Osteoblast (primary cell): ENCODE data around the gene FAM20C. TPM values are rescaled to one million over a fixed set of nuclear protein-coding genes. Genes with fewer than 3 reads are reported as not detected.

Source experiments
- DNase-seq: peaks from one replicate; pipeline ENCODE4 v3.0.0; 2011; ENCODE audit warnings: low spot score, mixed read lengths; ENCODE audit not compliant: insufficient read length; ENCODE audit errors: missing footprints
- H2AFZ ChIP-seq: 2 replicates; pipeline ENCODE4 v1.6.0; 2011; ENCODE audit warnings: mild to moderate bottlenecking, low read length
- H3K27ac ChIP-seq: 2 replicates; pipeline ENCODE4 v1.5.1; 2011; ENCODE audit warnings: mild to moderate bottlenecking, low read depth, low read length, moderate library complexity
- H3K27me3 ChIP-seq: 2 replicates; pipeline ENCODE4 v1.6.0; 2012; ENCODE audit warnings: mild to moderate bottlenecking, control low read depth, inconsistent platforms, low read length, moderate library complexity; ENCODE audit not compliant: insufficient read depth
- H3K36me3 ChIP-seq: 2 replicates; pipeline ENCODE4 v1.5.1; 2011; ENCODE audit warnings: mild to moderate bottlenecking, low read length, control low read depth, moderate library complexity; ENCODE audit not compliant: insufficient read depth
- H3K4me1 ChIP-seq: 2 replicates; pipeline ENCODE4 v1.5.1; 2011; ENCODE audit warnings: mild to moderate bottlenecking, low read length, control low read depth, moderate library complexity; ENCODE audit not compliant: insufficient read depth
- H3K4me2 ChIP-seq: 2 replicates; pipeline ENCODE4 v1.6.0; 2011; ENCODE audit warnings: mild to moderate bottlenecking, low read length; ENCODE audit not compliant: insufficient read depth
- H3K4me3 ChIP-seq: fragments of 200-600 bp; sonication (generic); 3 replicates; pipeline ENCODE4 v1.5.1; 2012; ENCODE audit warnings: mild to moderate bottlenecking, low read length, inconsistent platforms; ENCODE audit not compliant: insufficient read depth
- H3K79me2 ChIP-seq: 2 replicates; pipeline ENCODE4 v1.6.0; 2012; ENCODE audit warnings: mild to moderate bottlenecking, low read length, control low read depth, inconsistent platforms; ENCODE audit not compliant: insufficient read depth
- H3K9me3 ChIP-seq: 2 replicates; pipeline ENCODE4 v1.5.1; 2011; ENCODE audit warnings: low read depth, low read length, control low read depth
- H4K20me1 ChIP-seq: 2 replicates; pipeline ENCODE4 v1.6.0; 2012; ENCODE audit warnings: mild to moderate bottlenecking, low read length, control low read depth; ENCODE audit not compliant: insufficient read depth
- total RNA-seq: library from RNA; depleted of rRNA; stranded (reverse); fragments of >200 nt; gene quantifications from 2 replicates; pipeline ENCODE4 v1.2.3, GENCODE V29; 2012
- TF ChIP-seq, protein P1 (sequence below): IDR thresholded peaks from 2 replicates; pipeline ENCODE4 v1.5.1; 2011; ENCODE audit warnings: mild to moderate bottlenecking, low read depth, low read length, moderate library complexity; ENCODE audit errors: extremely low read depth

The FAM20C gene
- total RNA-seq, 1 donor = 46.0 TPM

DNA sequence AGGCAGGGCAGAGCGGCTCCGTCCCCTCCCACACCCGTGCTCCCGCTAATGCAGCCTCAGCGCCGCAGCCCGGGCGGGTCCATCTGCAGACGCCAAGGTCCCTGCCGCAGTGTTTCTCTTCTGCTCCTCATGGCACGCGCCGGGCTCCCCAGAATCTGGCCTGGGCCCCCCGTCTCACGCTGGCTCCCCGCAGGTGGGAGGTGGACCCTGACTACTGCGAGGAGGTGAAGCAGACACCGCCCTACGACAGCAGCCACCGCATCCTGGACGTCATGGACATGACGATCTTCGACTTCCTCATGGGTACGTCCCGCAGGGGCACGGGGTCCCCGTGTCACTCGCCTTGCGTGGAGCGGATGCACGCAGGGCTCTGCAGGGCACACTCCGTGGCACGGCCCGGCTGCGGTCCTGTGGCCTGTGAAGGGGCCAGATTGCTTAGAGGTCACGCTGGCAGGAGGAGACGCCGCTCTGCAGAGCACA lies 64.1 kb downstream of the FAM20C start:
- Histone ChIP-seq H3K27ac (no peak overlapping the region), H3K4me1 (no peaks in the 10 kb centered on the region), H4K20me1 (peaks cover 13% of the 10 kb centered on the region), H3K79me2 (no peaks in the 10 kb centered on the region), H3K9me3 (no peaks in the 10 kb centered on the region), H2AFZ (no peak overlapping the region), H3K36me3 (peaks cover 85% of the 10 kb centered on the region), H3K4me2 (no peak overlapping the region), H3K27me3 (no peaks in the 10 kb centered on the region), H3K4me3 (no peak overlapping the region)
- DNase-seq = peak; percentile 69
- TF ChIP-seq, protein P1, sequence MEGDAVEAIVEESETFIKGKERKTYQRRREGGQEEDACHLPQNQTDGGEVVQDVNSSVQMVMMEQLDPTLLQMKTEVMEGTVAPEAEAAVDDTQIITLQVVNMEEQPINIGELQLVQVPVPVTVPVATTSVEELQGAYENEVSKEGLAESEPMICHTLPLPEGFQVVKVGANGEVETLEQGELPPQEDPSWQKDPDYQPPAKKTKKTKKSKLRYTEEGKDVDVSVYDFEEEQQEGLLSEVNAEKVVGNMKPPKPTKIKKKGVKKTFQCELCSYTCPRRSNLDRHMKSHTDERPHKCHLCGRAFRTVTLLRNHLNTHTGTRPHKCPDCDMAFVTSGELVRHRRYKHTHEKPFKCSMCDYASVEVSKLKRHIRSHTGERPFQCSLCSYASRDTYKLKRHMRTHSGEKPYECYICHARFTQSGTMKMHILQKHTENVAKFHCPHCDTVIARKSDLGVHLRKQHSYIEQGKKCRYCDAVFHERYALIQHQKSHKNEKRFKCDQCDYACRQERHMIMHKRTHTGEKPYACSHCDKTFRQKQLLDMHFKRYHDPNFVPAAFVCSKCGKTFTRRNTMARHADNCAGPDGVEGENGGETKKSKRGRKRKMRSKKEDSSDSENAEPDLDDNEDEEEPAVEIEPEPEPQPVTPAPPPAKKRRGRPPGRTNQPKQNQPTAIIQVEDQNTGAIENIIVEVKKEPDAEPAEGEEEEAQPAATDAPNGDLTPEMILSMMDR = no peak

DNA sequence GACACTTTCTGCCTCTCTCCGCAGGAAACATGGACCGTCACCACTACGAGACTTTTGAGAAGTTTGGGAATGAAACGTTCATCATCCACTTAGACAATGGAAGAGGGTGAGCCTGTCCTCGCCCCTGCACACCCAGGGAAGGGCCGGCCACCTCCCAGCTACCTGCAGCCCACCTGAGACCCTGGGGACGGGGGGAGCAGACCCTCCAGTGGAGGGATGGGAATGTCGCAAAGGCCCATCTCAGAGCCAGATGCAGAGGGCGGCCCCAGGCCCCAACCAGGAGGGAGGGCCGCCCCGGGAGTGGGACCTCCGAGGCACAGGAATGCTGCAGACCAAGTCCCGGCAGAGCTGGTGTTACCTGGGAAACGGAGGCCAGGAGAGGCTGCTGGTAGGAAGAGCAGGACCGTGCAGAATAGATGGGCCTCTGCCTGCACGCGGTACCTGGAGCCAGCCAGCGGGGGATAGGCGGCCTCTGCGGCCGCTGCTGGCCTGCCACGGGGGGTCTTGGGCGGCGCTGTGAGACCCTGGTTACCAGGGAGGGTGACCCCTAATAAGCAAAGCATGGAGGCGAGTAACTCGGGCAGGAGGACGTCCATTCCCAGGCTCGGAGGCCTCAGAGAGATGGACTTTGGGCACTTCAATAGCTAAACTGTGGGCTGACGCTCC lies 64.7 kb downstream of the FAM20C start:
- Histone ChIP-seq H3K27ac (no peak overlapping the region), H3K27me3 (no peaks in the 10 kb centered on the region), H3K4me1 (no peaks in the 10 kb centered on the region), H3K4me2 (no peak overlapping the region), H3K36me3 (peaks cover 79% of the 10 kb centered on the region), H3K79me2 (no peaks in the 10 kb centered on the region), H3K4me3 (no peak overlapping the region), H2AFZ (no peak overlapping the region), H3K9me3 (no peaks in the 10 kb centered on the region), H4K20me1 (peaks cover 10% of the 10 kb centered on the region)
- DNase-seq = peak; percentile 72
- TF ChIP-seq, protein P1 = no peak

GRCh38 chr7:257647-257992 lies 65.2 kb downstream of the FAM20C start:
- no peaks in the 10 kb centered on the region for H3K27me3 ChIP-seq
- DNase-seq = peak; percentile 29
- H3K27ac ChIP-seq = no peak overlapping the region
- TF ChIP-seq, protein P1 = no peak
- H3K4me1 ChIP-seq = no peaks in the 10 kb centered on the region
- H3K4me3 ChIP-seq = no peak overlapping the region
- H4K20me1 ChIP-seq = peaks cover 11% of the 10 kb centered on the region
- no peak overlapping the region for H3K4me2 ChIP-seq
- no peaks in the 10 kb centered on the region for H3K79me2 ChIP-seq
- peaks cover 74% of the 10 kb centered on the region for H3K36me3 ChIP-seq
- peaks cover 5% of the 10 kb centered on the region for H3K9me3 ChIP-seq
- H2AFZ ChIP-seq = no peak overlapping the region

- Histone ChIP-seq H3K4me3 (no peak overlapping the region), H3K79me2 (no peaks in the 10 kb centered on the region), H3K4me1 (no peaks in the 10 kb centered on the region), H3K27ac (no peak overlapping the region), H3K36me3 (peaks cover 64% of the 10 kb centered on the region), H3K27me3 (no peaks in the 10 kb centered on the region), H3K4me2 (no peak overlapping the region), H4K20me1 (peaks cover 6% of the 10 kb centered on the region), H2AFZ (no peak overlapping the region), H3K9me3 (peaks cover 5% of the 10 kb centered on the region)
- TF ChIP-seq, protein P1 = no peak
- peak; percentile 88 for DNase-seq
These were observed 66.3 kb downstream of the FAM20C start for GRCh38 chr7:258476-259190.
